ENCODE measurements around the gene TRIM8.

GRCh38 chr10:102673819-102674511, 29.7 kb downstream of the TRIM8 start:
- TF ChIP-seq MAX (IDR thresholded peaks at IDR 0.05) (no peak), TAF1 (IDR thresholded peaks at IDR 0.05; ENCODE audit: low read depth) (no peak), ZBTB7A (IDR thresholded peaks at IDR 0.05; ENCODE audit: low read depth) (no peak), EP300 (IDR thresholded peaks at IDR 0.05; ENCODE audit: borderline replicate concordance) (no peak), REST (IDR thresholded peaks at IDR 0.05; ENCODE audit: low read depth) (no peak), YY1 (IDR thresholded peaks at IDR 0.05; ENCODE audit: low read depth) (no peak), CREB1 (IDR thresholded peaks at IDR 0.05; ENCODE audit: low read depth) (no peak), USF1 (IDR thresholded peaks at IDR 0.05) (no peak), EGR1 (IDR thresholded peaks at IDR 0.05) (no peak)
